Measurements from ENCODE around the gene CAVIN2. TPM values are rescaled to one million over a fixed set of nuclear protein-coding genes. Genes with fewer than 3 reads are reported as not detected.

Gene CAVIN2
- total RNA-seq, 1 donor from 2014 or later = 291 TPM

- DNase-seq (ENCODE audit: extremely low read depth, low read depth, low spot score) = no peak
Observed at GRCh38 chr2:191866195-191866594, 19.3 kb upstream of the CAVIN2 start.

- no peak for DNase-seq (ENCODE audit: extremely low read depth, low read depth, low spot score)
Observed at GRCh38 chr2:191864628-191865374, 17.9 kb upstream of the CAVIN2 start.

GRCh38 chr2:191863988-191864387 is 17.1 kb upstream of the CAVIN2 start:
- DNase-seq (ENCODE audit: extremely low read depth, low read depth, low spot score) = no peak

GRCh38 chr2:191862156-191862775 is 15.4 kb upstream of the CAVIN2 start:
- DNase-seq (ENCODE audit: extremely low read depth, low read depth, low spot score) = no peak

- no peak for DNase-seq (ENCODE audit: extremely low read depth, low read depth, low spot score)
Observed at GRCh38 chr2:191860760-191861466, 14.0 kb upstream of the CAVIN2 start.

- no peak for DNase-seq (ENCODE audit: extremely low read depth, low read depth, low spot score)
Observed at GRCh38 chr2:191859681-191860080, 12.8 kb upstream of the CAVIN2 start.

GRCh38 chr2:191857886-191858285 is 11.0 kb upstream of the CAVIN2 start:
- no peak for DNase-seq (ENCODE audit: extremely low read depth, low read depth, low spot score)

- peak; percentile 93 for DNase-seq (ENCODE audit: extremely low read depth, low read depth, low spot score)
Observed at GRCh38 chr2:191857259-191857805, 10.4 kb upstream of the CAVIN2 start.

- DNase-seq (ENCODE audit: extremely low read depth, low read depth, low spot score) = no peak
Observed at GRCh38 chr2:191856111-191856876, 9.4 kb upstream of the CAVIN2 start.

GRCh38 chr2:191855382-191855781 is 8.5 kb upstream of the CAVIN2 start:
- no peak for DNase-seq (ENCODE audit: extremely low read depth, low read depth, low spot score)

GRCh38 chr2:191854382-191855372 is 7.8 kb upstream of the CAVIN2 start:
- no peak for DNase-seq (ENCODE audit: extremely low read depth, low read depth, low spot score)

- DNase-seq (ENCODE audit: extremely low read depth, low read depth, low spot score) = no peak
Observed at GRCh38 chr2:191853843-191854242, 7.0 kb upstream of the CAVIN2 start.

GRCh38 chr2:191851158-191851557 is 4.3 kb upstream of the CAVIN2 start:
- DNase-seq (ENCODE audit: extremely low read depth, low read depth, low spot score) = no peak

GRCh38 chr2:191848771-191849767 is 2.2 kb upstream of the CAVIN2 start:
- DNase-seq (ENCODE audit: extremely low read depth, low read depth, low spot score) = no peak

GRCh38 chr2:191847764-191848163 is 876 bp upstream of the CAVIN2 start:
- no peak for DNase-seq (ENCODE audit: extremely low read depth, low read depth, low spot score)

- no peak for DNase-seq (ENCODE audit: extremely low read depth, low read depth, low spot score)
Observed at GRCh38 chr2:191845876-191846514, 893 bp downstream of the CAVIN2 start.

GRCh38 chr2:191845248-191845715 is 1.6 kb downstream of the CAVIN2 start:
- no peak for DNase-seq (ENCODE audit: extremely low read depth, low read depth, low spot score)

- no peak for DNase-seq (ENCODE audit: extremely low read depth, low read depth, low spot score)
Observed at GRCh38 chr2:191844706-191845105, 2.2 kb downstream of the CAVIN2 start.

Data from glomerular endothelial cell (primary cell).